ENCODE results near the gene PGM1.

GRCh38 chr1:63563745-63564144 is 29.5 kb upstream of the PGM1 start:
- TF ChIP-seq EZH2 (IDR thresholded peaks at IDR 0.05) (no peak), EZH2phosphoT487 (IDR thresholded peaks at IDR 0.05) (no peak)

All from neural progenitor cell (in vitro differentiated cells).